ENCODE results near the gene SENP2. TPM values are rescaled to one million over a fixed set of nuclear protein-coding genes. Genes with fewer than 3 reads are reported as not detected.
A peak's percentile ranks its signal among the peaks of the same experiment; 100 is the strongest.

Gene SENP2
- total RNA-seq, 1 donor from 2014 or later = 33.0 TPM

- no peak for DNase-seq (ENCODE audit: low spot score)
These were observed 91.9 kb downstream of the SENP2 start for GRCh38 chr3:185678027-185678426.

- DNase-seq (ENCODE audit: low spot score) = peak; percentile 37
These were observed 94.1 kb downstream of the SENP2 start for GRCh38 chr3:185680231-185680630.

Other genes with a start within 250 kb of the SENP2 start
- gene MAP3K13, start 223.2 kb upstream of the SENP2 start, total RNA-seq (ENCODE audit: insufficient read depth, low replicate concordance) = 28.4 TPM
- 14.2 TPM for gene TMEM41A, start 87.3 kb upstream of the SENP2 start, total RNA-seq (ENCODE audit: insufficient read depth, low replicate concordance)
- gene LIPH, start 33.7 kb upstream of the SENP2 start, total RNA-seq (ENCODE audit: insufficient read depth, low replicate concordance) = 2.2 TPM
- 60.9 TPM for gene IGF2BP2, start 238.7 kb downstream of the SENP2 start, total RNA-seq (ENCODE audit: insufficient read depth, low replicate concordance)